IMR-90 (cell line): ENCODE data around the gene DHX9.

Experiments
- CEBPB ChIP-seq: IDR thresholded peaks from 2 replicates; pipeline ENCODE4 v1.6.1; 2012; ENCODE audit warnings: low read depth, low read length, improper control_type of control experiment
- CTCF ChIP-seq: conservative IDR thresholded peaks from 2 replicates; pipeline ENCODE4 v1.5.1; 2012; ENCODE audit warnings: mild to moderate bottlenecking, low read depth, low read length, improper control_type of control experiment
- ELK1 ChIP-seq: fragments of 150-350 bp; IDR thresholded peaks from 2 replicates; pipeline ENCODE4 v1.6.1; 2016; ENCODE audit warnings: low read depth, mild to moderate bottlenecking, low read length, moderate library complexity, borderline replicate concordance
- FOS ChIP-seq: fragments of 150-350 bp; IDR thresholded peaks from 2 replicates; pipeline ENCODE4 v1.6.1; 2016; ENCODE audit warnings: low read depth, low read length
- MAFK ChIP-seq: IDR thresholded peaks from 2 replicates; pipeline ENCODE4 v1.6.1; 2012; ENCODE audit warnings: low read depth, low read length, improper control_type of control experiment
- POLR2A ChIP-seq: IDR thresholded peaks from 2 replicates; pipeline ENCODE4 v1.6.1; 2012; ENCODE audit warnings: mild to moderate bottlenecking, low read depth, low read length
- RAD21 ChIP-seq: IDR thresholded peaks from 2 replicates; pipeline ENCODE4 v1.6.1; 2012; ENCODE audit warnings: low read length, improper control_type of control experiment
- RFX5 ChIP-seq: IDR thresholded peaks from 2 replicates; pipeline ENCODE4 v1.8.0; 2012; ENCODE audit warnings: low read depth, mild to moderate bottlenecking, low read length, moderate library complexity
- SMC3 ChIP-seq: fragments of 150-350 bp; IDR thresholded peaks from 2 replicates; pipeline ENCODE4 v1.6.1; 2016; ENCODE audit warnings: low read depth, mild to moderate bottlenecking, antibody characterized with exemption, low read length, moderate library complexity
- USF2 ChIP-seq: fragments of 150-350 bp; IDR thresholded peaks from 2 replicates; pipeline ENCODE4 v1.6.1; 2017; ENCODE audit warnings: mild to moderate bottlenecking, antibody characterized with exemption, low read length, low read depth

GRCh38 chr1:182889997-182890396, 50.9 kb downstream of the DHX9 start:
- TF ChIP-seq CTCF: no peak
- no peak for TF ChIP-seq FOS
- TF ChIP-seq MAFK: no peak
- no peak for TF ChIP-seq RAD21
- TF ChIP-seq POLR2A: no peak
- TF ChIP-seq USF2: no peak
- no peak for TF ChIP-seq SMC3
- no peak for TF ChIP-seq ELK1
- TF ChIP-seq RFX5: no peak
- no peak for TF ChIP-seq CEBPB
